ENCODE results near the gene BTBD9.

GRCh38 chr6:38503032-38503773 is 136.5 kb downstream of the BTBD9 start:
- TF ChIP-seq ZNF501 (CRISPR knock-in tag; IDR thresholded peaks at IDR 0.05) (no peak), CC2D1A (CRISPR knock-in tag; IDR thresholded peaks at IDR 0.05) (no peak), ZNF543 (CRISPR knock-in tag; IDR thresholded peaks at IDR 0.05) (no peak), TEAD2 (CRISPR knock-in tag; IDR thresholded peaks at IDR 0.05) (no peak), NFYC (CRISPR knock-in tag; IDR thresholded peaks at IDR 0.05) (no peak), CTCF (CRISPR knock-in tag; IDR thresholded peaks at IDR 0.05) (no peak), ZNF280B (CRISPR knock-in tag; IDR thresholded peaks at IDR 0.05; ENCODE audit: borderline replicate concordance) (no peak), GMEB1 (CRISPR knock-in tag; IDR thresholded peaks at IDR 0.05; ENCODE audit: borderline replicate concordance) (no peak), BRD4 (CRISPR knock-in tag; IDR thresholded peaks at IDR 0.05) (no peak), TARDBP (CRISPR knock-in tag; IDR thresholded peaks at IDR 0.05) (no peak), POLR2AphosphoS5 (IDR thresholded peaks at IDR 0.05; ENCODE audit: low read depth, low read length) (no peak)
